Neuron (in vitro differentiated cells): ENCODE results near the gene ARMC5.
"Not testable (repeated sequence)": the region's sequence is repeated elsewhere in the genome, so short reads cannot be mapped to it uniquely, and the experiment has no call there.

Experiments used
- H2AFZ ChIP-seq: one replicate; pipeline ENCODE4 v1.6.1; 2013; ENCODE audit warnings: low read depth, mild to moderate bottlenecking, inconsistent platforms, low read length, moderate library complexity
- H3K27me3 ChIP-seq: one replicate; pipeline ENCODE4 v1.6.1; 2013; ENCODE audit warnings: low read length; ENCODE audit not compliant: insufficient read depth
- H3K36me3 ChIP-seq: one replicate; pipeline ENCODE4 v1.6.1; 2013; ENCODE audit warnings: low read length; ENCODE audit not compliant: insufficient read depth
- H3K4me1 ChIP-seq: one replicate; pipeline ENCODE4 v1.6.1; 2013; ENCODE audit warnings: low read length; ENCODE audit not compliant: insufficient read depth
- H3K4me3 ChIP-seq: 2 replicates; pipeline ENCODE4 v1.5.1; 2013; ENCODE audit warnings: mild to moderate bottlenecking, low read length, moderate library complexity
- H3K9me3 ChIP-seq: one replicate; pipeline ENCODE4 v1.6.1; 2013; ENCODE audit warnings: low read length

The ARMC5 gene

DNA sequence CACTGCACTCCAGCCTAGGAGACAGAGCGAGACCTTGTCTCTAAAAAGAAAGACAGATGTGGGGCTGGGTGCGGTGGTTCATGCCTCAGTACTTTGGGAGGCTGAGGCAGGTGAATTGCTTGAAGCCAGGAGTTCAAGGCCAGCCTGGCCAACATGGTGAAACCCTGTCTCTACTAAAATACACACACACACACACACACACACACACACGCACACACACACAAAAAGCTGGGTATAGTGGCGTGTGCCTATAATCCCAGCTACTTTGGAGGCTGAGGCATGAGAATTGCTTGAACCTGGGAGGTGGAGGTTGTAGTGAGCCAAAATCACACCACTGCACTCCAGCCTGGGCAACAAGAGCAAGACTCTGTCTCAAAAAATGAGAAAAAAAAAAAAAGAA is 24.7 kb downstream of the ARMC5 start:
- not testable (repeated sequence) for H3K27me3 ChIP-seq, H2AFZ ChIP-seq, H3K9me3 ChIP-seq, H3K36me3 ChIP-seq, H3K4me3 ChIP-seq, H3K4me1 ChIP-seq

DNA sequence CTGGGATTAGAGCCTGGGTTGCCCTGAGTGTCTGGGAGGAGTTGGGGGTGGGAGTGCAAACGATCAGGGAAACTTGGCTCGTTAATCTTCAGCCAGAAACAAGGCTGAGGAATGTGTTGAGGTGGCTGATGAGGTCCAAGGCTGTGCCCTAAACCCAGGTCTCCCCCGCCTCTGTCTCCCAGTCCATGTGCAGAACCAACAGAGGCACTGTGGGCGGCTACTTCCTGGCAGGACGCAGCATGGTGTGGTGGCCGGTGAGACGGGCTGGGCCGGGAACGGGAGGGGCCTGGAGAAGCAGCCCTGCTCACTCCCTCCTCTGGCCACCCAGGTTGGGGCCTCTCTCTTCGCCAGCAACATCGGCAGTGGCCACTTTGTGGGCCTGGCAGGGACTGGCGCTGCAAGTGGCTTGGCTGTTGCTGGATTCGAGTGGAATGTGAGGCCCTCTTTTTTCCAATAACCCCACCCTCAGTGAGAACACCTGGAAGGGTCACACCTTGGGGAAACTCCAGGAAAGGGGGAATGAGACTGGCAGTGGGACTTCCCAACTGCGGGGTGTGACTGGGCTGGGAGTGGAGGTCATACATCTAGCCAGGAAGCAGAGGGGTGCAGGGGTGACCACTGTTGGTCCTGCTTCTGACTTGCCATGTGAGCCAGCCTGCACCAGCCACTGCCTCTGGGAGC is 25.3 kb downstream of the ARMC5 start:
- no peak overlapping the region for H3K4me3 ChIP-seq
- H3K4me1 ChIP-seq: peaks cover 5% of the 10 kb centered on the region
- H3K27me3 ChIP-seq: no peaks in the 10 kb centered on the region
- no peak overlapping the region for H2AFZ ChIP-seq
- peaks cover 2% of the 10 kb centered on the region for H3K9me3 ChIP-seq
- H3K36me3 ChIP-seq: peaks cover 13% of the 10 kb centered on the region

DNA sequence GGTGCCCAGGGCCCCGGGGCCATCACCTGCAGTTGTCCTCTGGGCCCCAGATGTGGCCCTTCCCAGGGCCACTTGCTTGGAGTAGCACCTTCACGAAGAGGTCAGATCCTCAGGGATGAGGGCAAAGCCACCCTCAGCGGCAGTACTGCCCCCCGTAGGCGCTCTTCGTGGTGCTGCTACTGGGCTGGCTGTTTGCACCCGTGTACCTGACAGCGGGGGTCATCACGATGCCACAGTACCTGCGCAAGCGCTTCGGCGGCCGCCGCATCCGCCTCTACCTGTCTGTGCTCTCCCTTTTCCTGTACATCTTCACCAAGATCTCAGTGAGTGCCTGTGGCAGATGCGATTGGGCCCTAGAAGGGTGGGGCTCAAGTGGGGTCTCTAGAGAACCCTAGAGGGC is 26.3 kb downstream of the ARMC5 start:
- Histone ChIP-seq H3K36me3 (peaks cover 22% of the 10 kb centered on the region), H3K9me3 (peaks cover 2% of the 10 kb centered on the region), H3K27me3 (no peaks in the 10 kb centered on the region), H2AFZ (no peak overlapping the region), H3K4me1 (peaks cover 5% of the 10 kb centered on the region), H3K4me3 (no peak overlapping the region)

DNA sequence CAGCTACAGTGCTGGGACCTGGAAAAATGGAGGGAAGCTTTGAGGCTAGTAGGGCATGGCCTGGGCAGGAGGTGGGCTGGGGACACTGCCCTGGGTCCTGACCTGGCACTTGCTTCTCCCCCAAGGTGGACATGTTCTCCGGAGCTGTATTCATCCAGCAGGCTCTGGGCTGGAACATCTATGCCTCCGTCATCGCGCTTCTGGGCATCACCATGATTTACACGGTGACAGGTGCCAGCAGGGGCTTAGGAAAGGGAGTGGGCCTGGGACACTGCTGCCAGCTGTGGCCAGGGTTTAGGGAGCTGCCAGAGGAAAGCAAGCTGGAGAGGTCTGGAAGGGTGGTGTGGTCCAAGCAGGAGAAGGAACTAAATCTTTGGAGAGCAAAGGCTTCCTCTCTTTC is 26.7 kb downstream of the ARMC5 start:
- Histone ChIP-seq H2AFZ (no peak overlapping the region), H3K36me3 (peaks cover 27% of the 10 kb centered on the region), H3K27me3 (no peaks in the 10 kb centered on the region), H3K4me1 (peaks cover 5% of the 10 kb centered on the region), H3K9me3 (peaks cover 2% of the 10 kb centered on the region), H3K4me3 (no peak overlapping the region)

DNA sequence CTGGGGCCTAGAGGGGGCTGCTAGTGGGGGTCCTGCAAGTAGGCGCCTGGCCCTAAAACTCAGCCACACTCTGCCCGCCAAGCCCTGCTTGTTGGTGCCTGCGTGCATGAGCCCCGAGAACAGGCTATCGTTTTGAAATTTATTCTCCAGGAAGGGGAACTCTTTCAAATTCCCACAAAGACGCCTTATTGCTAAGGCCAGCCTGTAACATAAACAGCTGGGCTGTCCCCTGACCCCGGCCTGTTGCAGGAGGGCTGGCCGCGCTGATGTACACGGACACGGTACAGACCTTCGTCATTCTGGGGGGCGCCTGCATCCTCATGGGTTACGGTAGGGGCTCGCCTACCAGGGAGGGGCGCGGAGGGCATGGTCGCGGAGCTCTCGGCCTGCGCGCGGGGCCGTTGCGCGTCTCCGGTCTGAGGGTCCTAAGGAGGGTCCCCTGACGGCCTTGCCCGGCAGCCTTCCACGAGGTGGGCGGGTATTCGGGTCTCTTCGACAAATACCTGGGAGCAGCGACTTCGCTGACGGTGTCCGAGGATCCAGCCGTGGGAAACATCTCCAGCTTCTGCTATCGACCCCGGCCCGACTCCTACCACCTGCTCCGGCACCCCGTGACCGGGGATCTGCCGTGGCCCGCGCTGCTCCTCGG is 27.9 kb downstream of the ARMC5 start:
- H2AFZ ChIP-seq: peak overlapping the region; percentile 22
- peak overlapping the region; percentile 27 for H3K4me3 ChIP-seq
- no peaks in the 10 kb centered on the region for H3K27me3 ChIP-seq
- peaks cover 2% of the 10 kb centered on the region for H3K9me3 ChIP-seq
- H3K36me3 ChIP-seq: peaks cover 35% of the 10 kb centered on the region
- H3K4me1 ChIP-seq: peaks cover 5% of the 10 kb centered on the region

DNA sequence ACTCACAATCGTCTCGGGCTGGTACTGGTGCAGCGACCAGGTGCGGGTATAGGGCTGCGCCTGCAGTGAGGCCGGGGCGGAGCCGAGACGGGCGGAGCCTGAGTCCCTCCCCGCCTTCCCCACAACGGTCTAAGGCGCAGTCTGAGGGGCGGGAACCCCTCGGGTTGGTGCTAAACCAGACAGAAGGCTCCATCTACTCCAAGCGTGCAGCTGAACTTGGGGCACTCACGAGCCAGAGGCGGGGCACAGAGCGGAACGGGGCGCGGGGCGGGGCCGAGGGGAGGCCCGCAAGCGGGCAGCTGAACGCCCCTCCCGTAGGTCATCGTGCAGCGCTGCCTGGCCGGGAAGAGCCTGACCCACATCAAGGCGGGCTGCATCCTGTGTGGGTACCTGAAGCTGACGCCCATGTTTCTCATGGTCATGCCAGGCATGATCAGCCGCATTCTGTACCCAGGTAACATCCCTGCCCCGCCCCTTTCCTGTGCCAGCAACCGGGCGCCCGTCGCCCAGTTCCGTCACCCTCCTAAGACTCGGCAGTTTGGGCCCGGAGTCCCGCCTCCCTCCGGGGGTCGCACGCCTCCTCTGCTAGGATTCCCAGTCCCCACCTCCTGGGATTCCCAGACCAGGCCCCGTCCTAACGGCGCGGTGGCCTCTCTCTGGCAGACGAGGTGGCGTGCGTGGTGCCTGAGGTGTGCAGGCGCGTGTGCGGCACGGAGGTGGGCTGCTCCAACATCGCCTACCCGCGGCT is 28.6 kb downstream of the ARMC5 start:
- no peaks in the 10 kb centered on the region for H3K27me3 ChIP-seq
- peaks cover 5% of the 10 kb centered on the region for H3K4me1 ChIP-seq
- peak overlapping the region; percentile 22 for H2AFZ ChIP-seq
- peaks cover 2% of the 10 kb centered on the region for H3K9me3 ChIP-seq
- peaks cover 41% of the 10 kb centered on the region for H3K36me3 ChIP-seq
- peak overlapping the region; percentile 27 for H3K4me3 ChIP-seq

DNA sequence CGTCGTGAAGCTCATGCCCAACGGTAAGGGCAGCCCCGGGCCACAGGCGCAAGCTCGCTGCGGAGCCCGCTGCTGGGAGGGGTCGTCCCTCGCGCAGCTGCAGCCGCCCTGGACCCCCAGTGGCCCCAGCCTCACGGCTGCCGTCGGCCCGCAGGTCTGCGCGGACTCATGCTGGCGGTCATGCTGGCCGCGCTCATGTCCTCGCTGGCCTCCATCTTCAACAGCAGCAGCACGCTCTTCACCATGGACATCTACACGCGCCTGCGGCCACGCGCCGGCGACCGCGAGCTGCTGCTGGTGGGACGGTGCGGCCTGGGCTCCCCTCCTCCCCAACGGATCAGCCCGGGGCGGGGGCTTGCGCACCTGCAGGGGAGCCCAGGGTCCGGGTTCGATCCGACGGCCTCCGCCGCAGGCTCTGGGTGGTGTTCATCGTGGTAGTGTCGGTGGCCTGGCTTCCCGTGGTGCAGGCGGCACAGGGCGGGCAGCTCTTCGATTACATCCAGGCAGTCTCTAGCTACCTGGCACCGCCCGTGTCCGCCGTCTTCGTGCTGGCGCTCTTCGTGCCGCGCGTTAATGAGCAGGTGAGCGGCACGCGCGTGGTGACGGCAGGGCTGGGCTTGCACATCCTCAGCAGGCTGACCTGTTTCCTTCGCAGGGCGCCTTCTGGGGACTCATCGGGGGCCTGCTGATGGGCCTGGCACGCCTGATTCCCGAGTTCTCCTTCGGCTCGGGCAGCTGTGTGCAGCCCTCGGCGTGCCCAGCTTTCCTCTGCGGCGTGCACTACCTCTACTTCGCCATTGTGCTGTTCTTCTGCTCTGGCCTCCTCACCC is 29.4 kb downstream of the ARMC5 start:
- Histone ChIP-seq H3K9me3 (peaks cover 2% of the 10 kb centered on the region), H3K36me3 (peaks cover 49% of the 10 kb centered on the region), H2AFZ (no peak overlapping the region), H3K27me3 (no peaks in the 10 kb centered on the region), H3K4me1 (peaks cover 5% of the 10 kb centered on the region), H3K4me3 (no peak overlapping the region)

DNA sequence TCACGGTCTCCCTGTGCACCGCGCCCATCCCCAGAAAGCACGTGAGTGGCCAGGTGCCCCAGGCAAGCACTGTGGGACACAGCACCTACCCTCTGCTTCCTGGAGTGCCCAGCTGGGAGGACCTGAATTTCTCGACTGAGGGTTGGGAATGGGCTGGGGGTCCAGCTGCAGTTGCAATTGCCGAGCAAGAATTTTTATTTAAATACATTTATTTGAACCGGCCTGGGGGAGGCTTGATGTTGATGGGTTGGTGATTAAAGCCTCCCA is 29.9 kb downstream of the ARMC5 start:
- Histone ChIP-seq H3K27me3 (no peaks in the 10 kb centered on the region), H2AFZ (no peak overlapping the region), H3K4me3 (no peak overlapping the region), H3K36me3 (peaks cover 53% of the 10 kb centered on the region), H3K9me3 (peaks cover 2% of the 10 kb centered on the region), H3K4me1 (peaks cover 5% of the 10 kb centered on the region)

DNA sequence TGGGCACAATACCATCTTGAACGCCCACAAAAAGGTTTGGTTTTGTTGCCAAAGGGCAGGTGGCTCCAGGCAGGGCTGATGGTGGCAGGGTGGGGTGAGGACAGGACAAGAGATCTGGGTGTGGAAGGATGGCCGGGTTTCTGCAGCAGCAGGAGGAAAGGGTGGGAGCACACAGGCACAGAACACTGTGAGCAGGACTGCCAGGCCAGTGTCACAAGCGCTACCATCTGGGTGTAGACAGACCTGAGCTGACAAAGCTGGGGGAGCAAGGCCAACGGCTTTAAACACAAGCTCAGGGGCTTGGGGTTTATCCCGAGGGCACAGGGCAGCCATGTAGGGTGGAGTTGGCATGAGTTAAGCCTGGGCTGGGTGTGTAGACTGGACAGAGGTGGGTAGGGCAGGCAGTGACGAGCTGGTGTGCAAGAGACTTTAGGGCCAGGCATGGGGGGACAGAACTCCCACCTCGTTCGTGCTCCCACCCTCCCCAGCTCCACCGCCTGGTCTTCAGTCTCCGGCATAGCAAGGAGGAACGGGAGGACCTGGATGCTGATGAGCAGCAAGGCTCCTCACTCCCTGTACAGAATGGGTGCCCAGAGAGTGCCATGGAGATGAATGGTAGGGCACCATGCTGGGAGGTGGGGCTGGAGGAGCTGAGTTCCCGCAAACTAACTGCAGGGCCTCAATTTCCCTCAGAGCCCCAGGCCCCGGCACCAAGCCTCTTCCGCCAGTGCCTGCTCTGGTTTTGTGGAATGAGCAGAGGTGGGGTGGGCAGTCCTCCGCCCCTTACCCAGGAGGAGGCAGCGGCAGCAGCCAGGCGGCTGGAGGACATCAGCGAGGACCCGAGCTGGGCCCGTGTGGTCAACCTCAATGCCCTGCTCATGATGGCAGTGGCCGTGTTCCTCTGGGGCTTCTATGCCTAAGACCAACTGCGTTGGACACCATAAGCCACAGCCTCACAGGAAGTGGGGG is 30.6 kb downstream of the ARMC5 start:
- no peak overlapping the region for H3K4me3 ChIP-seq
- H3K36me3 ChIP-seq: peaks cover 53% of the 10 kb centered on the region
- H3K4me1 ChIP-seq: no peaks in the 10 kb centered on the region
- H3K27me3 ChIP-seq: no peaks in the 10 kb centered on the region
- H3K9me3 ChIP-seq: peaks cover 2% of the 10 kb centered on the region
- H2AFZ ChIP-seq: no peak overlapping the region

DNA sequence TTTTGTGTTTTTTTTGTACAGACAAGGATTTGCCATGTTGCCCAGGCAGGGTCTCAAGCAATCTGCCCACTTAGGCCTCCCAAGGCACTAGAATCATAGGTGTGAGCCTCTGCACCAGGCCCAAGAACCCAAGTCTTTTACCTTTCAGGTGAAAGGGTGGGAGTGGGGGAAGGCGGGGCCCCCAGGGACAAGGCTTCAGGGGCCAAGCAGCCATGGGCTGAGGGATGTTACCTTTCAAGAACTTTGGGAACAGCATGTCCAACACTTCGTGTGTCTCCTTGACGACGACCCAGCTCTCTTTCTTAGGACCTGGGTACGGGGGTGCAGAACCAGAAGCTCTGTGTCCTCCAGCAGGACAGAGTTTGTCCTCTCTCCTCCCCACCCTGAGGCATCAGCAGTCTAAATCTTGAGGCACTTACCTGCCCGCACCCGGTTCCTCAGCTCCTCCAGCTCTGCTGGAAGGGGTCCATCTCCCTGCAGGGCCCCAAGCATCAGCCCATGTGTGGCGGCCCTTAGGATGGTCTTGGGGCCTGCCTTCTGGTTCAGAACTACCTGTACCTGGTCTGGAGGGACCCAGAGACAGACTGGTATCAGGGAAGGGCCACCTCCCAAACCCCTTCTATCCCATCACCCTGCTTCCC is 32.6 kb downstream of the ARMC5 start:
- H3K36me3 ChIP-seq: peaks cover 69% of the 10 kb centered on the region
- peaks cover 2% of the 10 kb centered on the region for H3K9me3 ChIP-seq
- H3K4me3 ChIP-seq: no peak overlapping the region
- H2AFZ ChIP-seq: no peak overlapping the region
- H3K4me1 ChIP-seq: no peaks in the 10 kb centered on the region
- H3K27me3 ChIP-seq: no peaks in the 10 kb centered on the region

DNA sequence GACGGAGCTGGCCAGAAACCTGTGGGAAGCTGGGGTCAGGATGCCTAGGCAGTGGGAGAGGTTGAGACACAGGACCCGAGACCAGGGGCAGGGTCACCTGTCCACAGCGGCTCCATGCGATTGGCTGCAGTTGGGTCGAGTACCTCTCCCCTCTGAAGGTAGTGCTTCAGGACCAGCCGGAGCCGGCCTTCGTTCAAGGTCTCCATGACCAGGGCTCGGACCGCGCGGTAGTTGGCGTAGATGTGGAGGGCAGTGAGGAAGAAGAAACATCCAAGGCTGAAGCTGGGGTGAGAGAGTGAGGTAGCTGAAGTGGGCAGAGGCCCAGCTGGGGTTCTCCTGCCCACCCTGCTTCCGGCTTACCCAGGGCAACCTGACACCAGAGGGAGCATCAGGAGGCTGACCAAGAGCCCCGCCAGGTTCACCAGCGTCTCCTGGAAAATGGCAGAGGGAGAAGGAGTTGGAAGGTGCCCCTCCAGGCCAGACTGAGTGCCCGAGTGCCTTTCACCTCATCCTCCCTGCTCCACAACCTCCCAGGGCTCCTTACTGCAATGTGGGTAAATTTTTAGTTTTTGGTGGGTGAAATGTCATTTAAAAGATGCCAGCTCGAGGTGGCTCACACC is 34.3 kb downstream of the ARMC5 start:
- Histone ChIP-seq H2AFZ (no peak overlapping the region), H3K27me3 (no peaks in the 10 kb centered on the region), H3K4me3 (no peak overlapping the region), H3K4me1 (no peaks in the 10 kb centered on the region), H3K9me3 (no peaks in the 10 kb centered on the region), H3K36me3 (peaks cover 78% of the 10 kb centered on the region)
